HepG2 (cell line): Measurements from ENCODE around the gene VWCE. TPM values are rescaled to one million over a fixed set of nuclear protein-coding genes. Genes with fewer than 3 reads are reported as not detected.
A peak's percentile ranks its signal among the peaks of the same experiment; 100 is the strongest.

Experiments
- ARID2 ChIP-seq: sonication (generic); formaldehyde crosslinking; IDR thresholded peaks from 2 replicates; pipeline ENCODE4 v1.8.1; 2022; ENCODE audit warnings: mild to moderate bottlenecking, missing genetic modification reagents, borderline replicate concordance
- ATF1 ChIP-seq: IDR thresholded peaks from 2 replicates; pipeline ENCODE4 v1.6.1; 2016; ENCODE audit warnings: mild to moderate bottlenecking, control low read depth
- FOXA3 ChIP-seq: IDR thresholded peaks from 2 replicates; pipeline ENCODE4 v1.6.1; 2016; ENCODE audit warnings: missing genetic modification reagents, missing compliant biosample characterization
- FOXK1 ChIP-seq: sonication (generic); formaldehyde crosslinking; IDR thresholded peaks from 2 replicates; pipeline ENCODE4 v1.4.0; 2020; ENCODE audit warnings: low read depth, missing genetic modification reagents, borderline replicate concordance
- FOXK2 ChIP-seq: fragments of 450-650 bp; IDR thresholded peaks from 2 replicates; pipeline ENCODE4 v1.6.1; 2016
- HMGXB4 ChIP-seq, 2 experiments: sonication (generic) in 1 of 2; formaldehyde crosslinking in 1 of 2; IDR thresholded peaks; 2 replicates each; pipeline versions ENCODE4 v1.4.0 to v1.6.1; 2018 to 2020; ENCODE audit warnings: missing genetic modification reagents in 2 of 2, borderline replicate concordance in 1 of 2, low read depth in 1 of 2, mild to moderate bottlenecking in 1 of 2, missing biosample characterization in 1 of 2
- IRX3 ChIP-seq: sonication (generic); formaldehyde crosslinking; IDR thresholded peaks from 2 replicates; pipeline ENCODE4 v1.8.1; 2023; ENCODE audit warnings: mild to moderate bottlenecking, low read depth, missing genetic modification reagents, borderline replicate concordance
- MXI1 ChIP-seq: IDR thresholded peaks from 3 replicates; pipeline ENCODE4 v1.6.1; 2012; ENCODE audit warnings: low read depth, low read length, inconsistent platforms, borderline replicate concordance
- NFE2L1 ChIP-seq: sonication (generic); formaldehyde crosslinking; IDR thresholded peaks from 2 replicates; pipeline ENCODE4 v1.4.0; 2020; ENCODE audit warnings: missing genetic modification reagents, mild to moderate bottlenecking, borderline replicate concordance
- RXRA ChIP-seq: sonication (generic); formaldehyde crosslinking; IDR thresholded peaks from 2 replicates; pipeline ENCODE4 v1.5.1; 2020; ENCODE audit warnings: missing genetic modification reagents
- SIX1 ChIP-seq: sonication (generic); formaldehyde crosslinking; IDR thresholded peaks from 2 replicates; pipeline ENCODE4 v1.4.0; 2020; ENCODE audit warnings: missing genetic modification reagents, borderline replicate concordance
- TCF12 ChIP-seq, 2 experiments: fragments of 450-650 bp in 1 of 2; sonication (generic) in 1 of 2; formaldehyde crosslinking in 1 of 2; IDR thresholded peaks; 2 replicates each; pipeline versions ENCODE4 v1.6.1 to v1.8.0; 2017 to 2022; ENCODE audit warnings: antibody characterized with exemption in 1 of 2, mild to moderate bottlenecking in 1 of 2, missing genetic modification reagents in 1 of 2, moderate library complexity in 1 of 2
- ZNF326 ChIP-seq: sonication (generic); formaldehyde crosslinking; IDR thresholded peaks from 2 replicates; pipeline ENCODE4 v1.4.0; 2020; ENCODE audit warnings: missing genetic modification reagents, borderline replicate concordance
- ZNF576 ChIP-seq: sonication (generic); formaldehyde crosslinking; IDR thresholded peaks from 2 replicates; pipeline ENCODE4 v1.4.0; 2020; ENCODE audit warnings: mild to moderate bottlenecking, missing genetic modification reagents
- ZNF772 ChIP-seq: sonication (generic); formaldehyde crosslinking; IDR thresholded peaks from 2 replicates; pipeline ENCODE4 v1.5.0; 2020; ENCODE audit warnings: mild to moderate bottlenecking, missing genetic modification reagents
- ZNF775 ChIP-seq: sonication (generic); formaldehyde crosslinking; IDR thresholded peaks from 2 replicates; pipeline ENCODE4 v1.4.0; 2020; ENCODE audit warnings: missing genetic modification reagents, mild to moderate bottlenecking, moderate library complexity, borderline replicate concordance
- ZSCAN30 ChIP-seq: sonication (generic); formaldehyde crosslinking; IDR thresholded peaks from 2 replicates; pipeline ENCODE4 v1.5.0; 2020; ENCODE audit warnings: mild to moderate bottlenecking, missing genetic modification reagents
- polyA plus RNA-seq, 8 experiments: library from polyadenylated mRNA; depleted of rRNA in 3 of 8; stranded (reverse) in 7 of 8; unstranded in 1 of 8; fragments of >200 nt; fragmentation: Illumina TruSeq in 4 of 8; extraction: Trizol in 4 of 8; gene quantifications; 2 replicates each; pipeline versions ENCODE4 v1.2.1 to v1.2.3, GENCODE V29; 2011 to 2016; ENCODE audit warnings: low read depth in 4 of 8, missing spikeins in 1 of 8, mixed read lengths in 1 of 8; ENCODE audit not compliant: insufficient read depth in 1 of 8
- total RNA-seq, 5 experiments: library from RNA; depleted of rRNA; stranded (reverse); fragments of >200 nt; fragmentation: Illumina TruSeq; extraction: Trizol; gene quantifications; 2 replicates each; pipeline ENCODE4 v1.2.3, GENCODE V29; 2016; ENCODE audit warnings: low read depth in 1 of 5
- TF ChIP-seq, protein P1 (sequence below): sonication (generic); formaldehyde crosslinking; conservative IDR thresholded peaks from 2 replicates; pipeline ENCODE4 v1.4.0; 2020; ENCODE audit warnings: missing genetic modification reagents
- TF ChIP-seq, protein P2 (sequence below): sonication (generic); formaldehyde crosslinking; IDR thresholded peaks from 2 replicates; pipeline ENCODE4 v1.5.1; 2020; ENCODE audit warnings: mild to moderate bottlenecking, missing genetic modification reagents
- TF ChIP-seq, protein P3 (sequence below): sonication (generic); formaldehyde crosslinking; IDR thresholded peaks from 2 replicates; pipeline ENCODE4 v1.5.1; 2020; ENCODE audit warnings: missing genetic modification reagents, mild to moderate bottlenecking, borderline replicate concordance

VWCE gene
- total and polyA plus RNA-seq, 2 of the 13 experiments (the other 11 are each of a cell fraction or from before 2014, with no cell fraction given): 27.6 to 58.3 TPM

DNA sequence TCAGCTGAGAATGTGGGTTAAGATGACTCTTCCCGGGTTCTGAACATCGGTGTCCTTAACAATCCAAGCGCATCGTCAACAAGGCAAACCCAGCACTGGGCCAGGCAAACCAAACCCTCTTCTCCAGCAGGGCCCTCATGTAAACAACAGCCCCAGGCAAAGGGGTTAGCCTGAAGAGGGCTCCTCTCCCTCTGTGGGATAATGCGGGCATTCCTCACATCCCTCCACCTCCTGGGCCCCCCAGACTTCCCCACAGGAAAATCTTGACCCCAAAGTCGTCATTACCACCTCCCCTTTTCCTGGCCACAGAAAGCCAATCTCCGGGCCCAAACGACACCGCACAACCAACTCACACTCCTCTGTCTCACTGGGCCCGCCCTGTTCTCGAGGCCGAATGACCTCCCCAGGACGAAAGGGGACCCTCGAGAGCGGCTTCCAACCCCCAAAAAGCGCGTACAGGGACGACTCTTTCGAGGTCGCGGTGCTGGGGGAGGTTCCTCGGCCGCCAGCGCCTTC is 37.2 kb upstream of the VWCE start (continued):
- no peak for TF ChIP-seq ZNF772 (CRISPR knock-in tag)
- no peak for TF ChIP-seq FOXK1 (CRISPR knock-in tag)
- no peak for TF ChIP-seq NFE2L1 (CRISPR knock-in tag)
- TF ChIP-seq MXI1: 0 out of 3 replicates have a peak, but pooled peaks have one; percentile 22
- TF ChIP-seq, protein P1, sequence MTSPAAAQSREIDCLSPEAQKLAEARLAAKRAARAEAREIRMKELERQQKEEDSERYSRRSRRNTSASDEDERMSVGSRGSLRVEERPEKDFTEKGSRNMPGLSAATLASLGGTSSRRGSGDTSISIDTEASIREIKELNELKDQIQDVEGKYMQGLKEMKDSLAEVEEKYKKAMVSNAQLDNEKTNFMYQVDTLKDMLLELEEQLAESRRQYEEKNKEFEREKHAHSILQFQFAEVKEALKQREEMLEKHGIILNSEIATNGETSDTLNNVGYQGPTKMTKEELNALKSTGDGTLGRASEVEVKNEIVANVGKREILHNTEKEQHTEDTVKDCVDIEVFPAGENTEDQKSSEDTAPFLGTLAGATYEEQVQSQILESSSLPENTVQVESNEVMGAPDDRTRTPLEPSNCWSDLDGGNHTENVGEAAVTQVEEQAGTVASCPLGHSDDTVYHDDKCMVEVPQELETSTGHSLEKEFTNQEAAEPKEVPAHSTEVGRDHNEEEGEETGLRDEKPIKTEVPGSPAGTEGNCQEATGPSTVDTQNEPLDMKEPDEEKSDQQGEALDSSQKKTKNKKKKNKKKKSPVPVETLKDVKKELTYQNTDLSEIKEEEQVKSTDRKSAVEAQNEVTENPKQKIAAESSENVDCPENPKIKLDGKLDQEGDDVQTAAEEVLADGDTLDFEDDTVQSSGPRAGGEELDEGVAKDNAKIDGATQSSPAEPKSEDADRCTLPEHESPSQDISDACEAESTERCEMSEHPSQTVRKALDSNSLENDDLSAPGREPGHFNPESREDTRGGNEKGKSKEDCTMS (CRISPR knock-in tag): no peak
- TF ChIP-seq ZNF775 (CRISPR knock-in tag): no peak
- TF ChIP-seq SIX1 (CRISPR knock-in tag): 0 out of 2 replicates have a peak, but pooled peaks have one; percentile 2
- TF ChIP-seq ATF1 (CRISPR knock-in tag): no peak
- peak; percentile 37; the same call in 1 of the 2 replicates for TF ChIP-seq FOXK2
- peak; percentile 39; the same call in 1 of the 2 replicates for TF ChIP-seq ZNF576 (CRISPR knock-in tag)
- no peak for TF ChIP-seq IRX3 (CRISPR knock-in tag)
- TF ChIP-seq ARID2 (CRISPR knock-in tag): no peak
- no peak for TF ChIP-seq ZSCAN30 (CRISPR knock-in tag)
- TF ChIP-seq ZNF326 (CRISPR knock-in tag): no peak
- peak in 1 of 2 experiments; percentile 31; a peak in 1 of 4 replicates for TF ChIP-seq HMGXB4 (CRISPR knock-in tag; IDR thresholded peaks at IDR 0.05; ENCODE audit: borderline replicate concordance in 1 of 2, low read depth in 1 of 2)
- TF ChIP-seq, protein P2, sequence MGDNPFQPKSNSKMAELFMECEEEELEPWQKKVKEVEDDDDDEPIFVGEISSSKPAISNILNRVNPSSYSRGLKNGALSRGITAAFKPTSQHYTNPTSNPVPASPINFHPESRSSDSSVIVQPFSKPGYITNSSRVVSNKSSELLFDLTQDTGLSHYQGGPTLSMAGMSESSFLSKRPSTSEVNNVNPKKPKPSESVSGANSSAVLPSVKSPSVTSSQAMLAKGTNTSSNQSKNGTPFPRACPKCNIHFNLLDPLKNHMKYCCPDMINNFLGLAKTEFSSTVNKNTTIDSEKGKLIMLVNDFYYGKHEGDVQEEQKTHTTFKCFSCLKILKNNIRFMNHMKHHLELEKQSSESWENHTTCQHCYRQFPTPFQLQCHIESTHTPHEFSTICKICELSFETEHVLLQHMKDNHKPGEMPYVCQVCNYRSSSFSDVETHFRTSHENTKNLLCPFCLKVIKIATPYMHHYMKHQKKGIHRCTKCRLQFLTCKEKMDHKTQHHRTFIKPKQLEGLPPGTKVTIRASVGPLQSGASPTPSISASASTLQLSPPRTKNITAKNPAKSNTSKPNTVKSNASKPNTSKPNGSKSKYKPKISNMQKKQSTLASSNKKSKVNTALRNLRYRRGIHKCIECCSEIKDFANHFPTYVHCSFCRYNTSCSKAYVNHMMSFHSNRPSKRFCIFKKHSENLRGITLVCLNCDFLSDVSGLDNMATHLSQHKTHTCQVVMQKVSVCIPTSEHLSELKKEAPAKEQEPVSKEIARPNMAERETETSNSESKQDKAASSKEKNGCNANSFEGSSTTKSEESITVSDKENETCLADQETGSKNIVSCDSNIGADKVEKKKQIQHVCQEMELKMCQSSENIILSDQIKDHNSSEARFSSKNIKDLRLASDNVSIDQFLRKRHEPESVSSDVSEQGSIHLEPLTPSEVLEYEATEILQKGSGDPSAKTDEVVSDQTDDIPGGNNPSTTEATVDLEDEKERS: no peak
- TF ChIP-seq, protein P3, sequence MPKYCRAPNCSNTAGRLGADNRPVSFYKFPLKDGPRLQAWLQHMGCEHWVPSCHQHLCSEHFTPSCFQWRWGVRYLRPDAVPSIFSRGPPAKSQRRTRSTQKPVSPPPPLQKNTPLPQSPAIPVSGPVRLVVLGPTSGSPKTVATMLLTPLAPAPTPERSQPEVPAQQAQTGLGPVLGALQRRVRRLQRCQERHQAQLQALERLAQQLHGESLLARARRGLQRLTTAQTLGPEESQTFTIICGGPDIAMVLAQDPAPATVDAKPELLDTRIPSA: 0 out of 2 replicates have a peak, but pooled peaks have one; percentile 2
- TF ChIP-seq TCF12 (IDR thresholded peaks at IDR 0.05): no peak
- peak; percentile 27; the same call in 1 of the 2 replicates for TF ChIP-seq TCF12 (CRISPR knock-in tag; IDR thresholded peaks at IDR 0.05)
- no peak for TF ChIP-seq RXRA (CRISPR knock-in tag)
- peak; percentile 49; the same call in 1 of the 2 replicates for TF ChIP-seq FOXA3 (CRISPR knock-in tag)
